ENCODE results near the gene FADS6.

FADS6 gene

DNA sequence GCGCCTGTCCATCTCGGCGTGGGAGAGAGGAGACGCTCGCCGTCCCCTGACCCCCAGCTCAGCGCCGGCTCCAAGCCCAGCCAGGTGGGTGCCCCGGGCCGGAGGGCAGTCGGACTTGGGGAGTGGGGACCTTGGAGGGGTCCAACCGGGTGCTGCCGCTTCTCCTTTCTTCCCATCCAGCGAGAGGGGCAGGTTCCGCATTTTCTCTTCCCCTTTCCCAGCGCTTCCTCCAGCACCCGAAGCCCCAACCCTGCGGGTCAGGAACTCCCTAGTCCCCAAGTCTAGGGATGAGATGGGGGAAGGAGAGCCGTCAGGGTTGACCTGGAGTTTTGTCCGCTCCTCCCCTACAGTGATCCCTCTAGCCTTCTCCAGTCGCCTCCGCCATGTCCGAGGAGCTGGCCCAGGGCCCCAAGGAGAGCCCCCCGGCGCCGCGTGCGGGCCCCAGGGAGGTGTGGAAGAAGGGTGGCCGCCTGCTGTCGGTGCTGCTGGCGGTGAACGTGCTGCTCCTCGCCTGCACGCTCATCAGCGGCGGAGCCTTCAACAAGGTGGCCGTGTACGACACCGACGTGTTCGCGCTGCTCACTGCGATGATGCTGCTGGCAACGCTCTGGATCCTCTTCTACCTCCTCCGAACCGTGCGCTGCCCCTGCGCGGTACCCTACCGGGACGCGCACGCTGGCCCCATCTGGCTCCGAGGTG, 31.0 kb upstream of the FADS6 start, which contains the start of gene OTOP2:
Gene OTOP2, plus strand, starts transcription at position 24 of the 699 bp plus-strand sequence. Its CDS starts 360 bp downstream, at position 384.
- TF ChIP-seq, protein P1, sequence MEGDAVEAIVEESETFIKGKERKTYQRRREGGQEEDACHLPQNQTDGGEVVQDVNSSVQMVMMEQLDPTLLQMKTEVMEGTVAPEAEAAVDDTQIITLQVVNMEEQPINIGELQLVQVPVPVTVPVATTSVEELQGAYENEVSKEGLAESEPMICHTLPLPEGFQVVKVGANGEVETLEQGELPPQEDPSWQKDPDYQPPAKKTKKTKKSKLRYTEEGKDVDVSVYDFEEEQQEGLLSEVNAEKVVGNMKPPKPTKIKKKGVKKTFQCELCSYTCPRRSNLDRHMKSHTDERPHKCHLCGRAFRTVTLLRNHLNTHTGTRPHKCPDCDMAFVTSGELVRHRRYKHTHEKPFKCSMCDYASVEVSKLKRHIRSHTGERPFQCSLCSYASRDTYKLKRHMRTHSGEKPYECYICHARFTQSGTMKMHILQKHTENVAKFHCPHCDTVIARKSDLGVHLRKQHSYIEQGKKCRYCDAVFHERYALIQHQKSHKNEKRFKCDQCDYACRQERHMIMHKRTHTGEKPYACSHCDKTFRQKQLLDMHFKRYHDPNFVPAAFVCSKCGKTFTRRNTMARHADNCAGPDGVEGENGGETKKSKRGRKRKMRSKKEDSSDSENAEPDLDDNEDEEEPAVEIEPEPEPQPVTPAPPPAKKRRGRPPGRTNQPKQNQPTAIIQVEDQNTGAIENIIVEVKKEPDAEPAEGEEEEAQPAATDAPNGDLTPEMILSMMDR (IDR thresholded peaks at IDR 0.05; ENCODE audit: low read depth, low read length), result no peak
- DNase-seq (ENCODE audit: low read depth, low spot score), result no peak
- in situ Hi-C loops (cut with HindIII; ENCODE audit: low sequenced_read_pairs), result no loop called here
- peak within 1 kb of the TSS; percentile 12 for H3K4me3 ChIP-seq (ENCODE audit: low read depth, low read length)

DNA sequence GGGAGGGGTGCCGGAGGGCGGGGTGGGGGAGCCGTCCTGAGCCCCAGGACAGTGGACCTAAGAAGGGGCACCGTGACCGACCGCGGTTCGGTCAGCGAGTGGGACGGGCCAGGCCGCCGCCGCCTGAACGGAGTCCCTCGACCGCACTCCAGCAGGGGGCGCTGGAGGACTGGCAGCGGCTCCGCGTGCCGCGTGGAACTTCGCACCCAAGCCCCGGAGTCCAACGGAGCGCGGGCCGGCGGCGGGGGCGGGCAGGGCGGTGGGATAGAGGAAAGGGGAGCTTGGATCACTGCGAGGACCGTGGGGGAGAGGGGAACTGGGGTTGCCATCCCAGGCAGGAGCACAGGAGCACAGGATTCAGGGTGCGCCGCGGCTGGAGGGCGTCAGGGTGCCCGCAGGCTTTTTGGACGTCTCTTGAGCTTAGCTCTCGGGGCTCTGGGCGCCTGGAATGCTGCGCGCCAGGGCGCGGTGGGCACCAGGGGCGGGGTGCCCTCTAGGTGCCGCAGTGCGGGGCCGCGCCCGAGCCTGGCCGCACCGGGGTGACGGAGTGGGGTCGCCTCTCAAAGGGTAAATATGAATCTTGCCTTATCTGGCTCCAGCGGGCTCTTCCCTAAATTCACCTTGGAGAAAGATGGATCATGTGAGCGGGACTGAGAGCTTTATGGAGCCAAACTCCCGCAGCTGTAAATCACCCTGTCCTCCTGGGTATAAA, 30.3 kb upstream of the FADS6 start:
- TF ChIP-seq, protein P1 (IDR thresholded peaks at IDR 0.05; ENCODE audit: low read depth, low read length), result peak; percentile 66
- peak; percentile 8 for DNase-seq (ENCODE audit: low read depth, low spot score)
- H3K4me3 ChIP-seq (ENCODE audit: low read depth, low read length), result peak overlapping the region; percentile 12
- in situ Hi-C loops (cut with HindIII; ENCODE audit: low sequenced_read_pairs), result no loop called here

DNA sequence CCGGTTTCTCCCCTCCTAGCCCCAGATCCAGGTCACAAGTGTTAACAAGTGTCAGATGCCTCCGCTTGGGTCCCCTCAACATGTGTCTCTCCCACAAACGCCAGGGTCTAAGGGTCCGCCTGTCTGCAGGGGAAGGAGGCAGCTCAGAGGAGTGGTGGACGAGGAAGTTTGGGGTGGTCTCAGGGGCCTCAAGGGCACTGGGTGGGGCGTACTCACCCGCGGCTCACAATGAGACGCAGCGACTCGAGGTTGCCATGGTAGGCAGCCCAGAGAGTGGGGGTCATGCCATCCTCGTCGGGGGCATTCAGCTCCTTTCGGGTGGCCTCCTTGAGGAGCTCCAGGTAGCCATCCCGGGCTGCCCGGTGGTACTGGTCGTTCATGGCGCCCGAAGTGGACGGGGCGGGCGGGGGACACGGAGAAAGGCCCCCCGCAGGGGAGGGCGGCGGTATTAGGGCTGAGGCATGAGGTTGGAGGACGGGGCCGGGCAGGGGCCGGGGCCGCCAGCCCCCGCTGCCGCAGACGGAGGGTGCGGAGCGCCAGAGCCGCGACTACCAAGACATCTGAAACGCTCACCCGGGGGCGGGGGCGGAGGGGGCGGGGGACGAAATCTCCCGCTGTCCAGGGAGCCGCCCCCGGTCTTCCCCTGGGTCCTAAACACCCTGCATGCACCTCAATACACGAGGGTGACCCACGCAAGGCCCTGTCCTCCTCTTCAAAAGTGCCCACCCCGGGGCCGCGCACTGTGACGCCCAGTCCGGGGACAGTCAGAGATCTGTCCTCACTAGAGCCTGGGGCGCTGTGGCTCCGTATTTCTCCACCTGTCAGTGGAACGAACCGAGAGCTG, 29.5 kb upstream of the FADS6 start, which contains the start of gene USH1G:
Gene USH1G, minus strand, starts transcription at position 562 of the 844 bp plus-strand sequence. Its CDS starts 182 bp downstream, at position 380.
- in situ Hi-C loops (cut with HindIII; ENCODE audit: low sequenced_read_pairs), result no loop called here
- peak within 1 kb of the TSS; percentile 12 for H3K4me3 ChIP-seq (ENCODE audit: low read depth, low read length)
- DNase-seq (ENCODE audit: low read depth, low spot score), result no peak
- TF ChIP-seq, protein P1 (IDR thresholded peaks at IDR 0.05; ENCODE audit: low read depth, low read length), result no peak

DNA sequence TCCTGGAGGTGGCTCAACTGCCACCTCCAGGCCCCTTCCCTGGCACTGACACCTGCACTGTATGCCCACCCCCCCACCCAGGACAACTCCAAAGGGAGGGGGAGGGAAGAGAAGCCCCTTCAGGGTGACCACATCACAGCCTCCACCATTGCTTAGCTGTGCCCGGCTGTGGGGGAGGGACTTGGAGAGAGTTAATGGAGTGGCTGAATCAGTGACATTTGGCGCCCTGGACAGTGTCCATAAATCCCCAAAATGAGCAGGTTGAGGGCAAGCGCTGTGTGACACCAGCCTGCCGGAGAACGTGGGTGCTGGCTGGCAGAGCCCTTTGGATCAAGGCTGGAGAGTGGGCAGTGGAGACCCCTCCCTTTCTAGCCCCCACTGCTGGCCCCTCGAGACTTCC, 28.7 kb upstream of the FADS6 start:
- no peak for DNase-seq (ENCODE audit: low read depth, low spot score)
- H3K4me3 ChIP-seq (ENCODE audit: low read depth, low read length), result no peak overlapping the region
- TF ChIP-seq, protein P1 (IDR thresholded peaks at IDR 0.05; ENCODE audit: low read depth, low read length), result no peak
- in situ Hi-C loops (cut with HindIII; ENCODE audit: low sequenced_read_pairs), result no loop called here

DNA sequence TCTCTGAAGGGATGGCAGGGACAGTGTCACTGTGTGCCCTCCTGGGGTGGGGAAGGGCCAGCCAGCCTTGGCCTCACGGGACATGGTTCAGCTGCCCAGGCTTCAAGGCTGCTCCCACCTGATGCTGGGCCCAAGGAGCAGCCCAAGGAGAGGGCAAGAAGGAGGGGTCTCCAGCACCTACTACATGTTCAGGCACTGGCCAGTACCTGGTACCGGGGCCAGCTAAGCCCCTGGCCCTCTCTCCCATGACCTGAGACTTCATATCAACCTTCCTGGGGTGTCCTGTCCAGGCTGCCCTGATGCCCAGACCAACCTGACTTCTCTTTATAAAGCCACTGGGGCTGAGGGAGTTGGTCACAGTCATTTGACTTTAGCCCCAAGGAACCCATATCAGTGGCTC, 28.3 kb upstream of the FADS6 start:
- H3K4me3 ChIP-seq (ENCODE audit: low read depth, low read length), result no peak overlapping the region
- in situ Hi-C loops (cut with HindIII; ENCODE audit: low sequenced_read_pairs), result no loop called here
- TF ChIP-seq, protein P1 (IDR thresholded peaks at IDR 0.05; ENCODE audit: low read depth, low read length), result no peak
- DNase-seq (ENCODE audit: low read depth, low spot score), result no peak

DNA sequence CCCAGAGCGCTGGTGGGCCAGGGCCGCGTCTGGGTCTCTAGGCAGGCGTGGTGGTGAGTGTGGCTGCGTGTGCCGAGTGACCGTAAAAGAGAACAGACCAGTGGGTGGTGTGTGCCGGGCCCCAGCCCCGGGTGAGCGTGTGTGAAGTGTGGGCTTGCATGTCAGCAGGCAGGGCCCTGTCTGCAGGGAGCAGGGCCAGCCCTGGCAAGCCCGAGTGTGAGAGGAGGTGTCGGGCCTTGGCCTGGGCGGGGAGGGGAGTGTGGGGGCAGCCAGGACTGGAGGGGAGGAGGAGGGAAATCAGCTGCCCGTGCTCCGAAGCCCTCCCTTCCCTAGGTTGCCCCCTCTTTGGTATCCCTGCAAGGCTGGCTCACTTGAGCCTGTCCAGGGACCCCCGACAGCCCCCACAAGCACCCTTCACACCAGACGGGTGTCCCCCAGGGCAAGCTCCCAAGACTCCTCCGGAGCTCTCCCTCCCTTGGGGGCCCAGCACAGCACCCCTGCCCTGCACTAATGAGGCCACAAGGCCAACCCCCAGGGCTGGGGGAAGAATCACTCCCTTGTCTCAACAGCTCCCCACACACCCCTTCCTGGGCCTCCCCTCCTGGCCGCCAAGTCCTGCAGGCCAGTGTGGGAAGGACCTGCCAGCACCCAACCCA, 27.7 kb upstream of the FADS6 start:
- no peak for DNase-seq (ENCODE audit: low read depth, low spot score)
- TF ChIP-seq, protein P1 (IDR thresholded peaks at IDR 0.05; ENCODE audit: low read depth, low read length), result no peak
- H3K4me3 ChIP-seq (ENCODE audit: low read depth, low read length), result no peak overlapping the region
- in situ Hi-C loops (cut with HindIII; ENCODE audit: low sequenced_read_pairs), result no loop called here

Measured in astrocyte of the spinal cord (primary cell).